Inferior parietal cortex (tissue), 1 donor: ENCODE results near the gene TCF4.

Experiments used
- DNase-seq: peaks from one replicate; pipeline ENCODE4 v3.0.0-alpha.2; 2016; ENCODE audit errors: extremely low spot score

The TCF4 gene

GRCh38 chr18:55265130-55265675 is 322.8 kb downstream of the TCF4 start:
- DNase-seq = no peak

- DNase-seq = no peak
These were observed 323.9 kb downstream of the TCF4 start for GRCh38 chr18:55264108-55264507.

GRCh38 chr18:55262021-55262560 is 325.9 kb downstream of the TCF4 start:
- no peak for DNase-seq

- DNase-seq = no peak
These were observed 326.7 kb downstream of the TCF4 start for GRCh38 chr18:55261253-55261652.

GRCh38 chr18:55258088-55258487 is 329.9 kb downstream of the TCF4 start:
- DNase-seq = no peak

GRCh38 chr18:55256929-55257289 is 331.1 kb downstream of the TCF4 start:
- no peak for DNase-seq

- DNase-seq = no peak
These were observed 331.6 kb downstream of the TCF4 start for GRCh38 chr18:55256226-55256928.

GRCh38 chr18:55253814-55254213 is 334.2 kb downstream of the TCF4 start:
- DNase-seq = no peak

- no peak for DNase-seq
These were observed 335.1 kb downstream of the TCF4 start for GRCh38 chr18:55252901-55253300.

- DNase-seq = no peak
These were observed 335.8 kb downstream of the TCF4 start for GRCh38 chr18:55252053-55252675.

- no peak for DNase-seq
These were observed 336.6 kb downstream of the TCF4 start for GRCh38 chr18:55251254-55251971.

GRCh38 chr18:55250768-55251173 is 337.2 kb downstream of the TCF4 start:
- DNase-seq = no peak

DNA sequence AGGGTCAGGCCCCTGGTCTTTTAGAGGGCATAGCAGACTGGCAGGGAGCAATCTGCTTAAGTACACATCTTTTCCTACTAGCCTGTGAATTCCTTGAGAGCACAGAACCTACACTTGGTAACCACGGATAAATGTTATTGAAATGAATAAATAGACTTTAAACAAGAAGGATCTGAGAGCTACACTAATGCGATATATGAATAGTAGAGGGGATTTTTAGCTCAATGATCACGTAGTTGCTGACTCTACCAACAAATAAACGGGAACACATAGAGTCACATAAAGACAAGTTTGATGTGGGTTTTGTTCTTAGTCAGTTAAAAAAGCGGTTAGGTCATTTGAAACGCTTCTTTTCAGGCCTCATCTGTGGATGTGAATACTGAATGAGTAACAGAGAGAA is 338.4 kb downstream of the TCF4 start:
- DNase-seq = no peak

GRCh38 chr18:55248495-55248894 is 339.5 kb downstream of the TCF4 start:
- DNase-seq = no peak

GRCh38 chr18:55247032-55247431 is 341.0 kb downstream of the TCF4 start:
- no peak for DNase-seq

GRCh38 chr18:55246278-55246677 is 341.7 kb downstream of the TCF4 start:
- no peak for DNase-seq

DNA sequence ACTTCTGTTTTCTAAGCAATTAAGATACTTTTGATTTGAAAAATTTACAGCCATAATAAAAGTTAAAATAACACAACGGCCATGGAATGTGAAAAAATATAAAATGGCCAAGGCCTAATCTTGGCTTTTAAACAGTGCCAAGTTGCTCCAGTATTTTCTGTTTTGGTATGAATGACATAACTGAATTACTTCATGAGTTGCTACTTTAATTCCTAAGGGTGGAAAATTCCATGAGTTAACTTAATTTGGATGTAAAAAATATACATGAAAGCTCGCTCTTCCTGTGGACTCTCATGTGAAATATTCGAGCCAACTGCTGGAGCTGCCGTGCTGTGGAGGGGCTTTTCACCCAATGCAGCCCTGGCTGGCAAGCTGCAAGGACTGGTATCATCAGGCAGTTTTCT is 342.8 kb downstream of the TCF4 start:
- no peak for DNase-seq

DNA sequence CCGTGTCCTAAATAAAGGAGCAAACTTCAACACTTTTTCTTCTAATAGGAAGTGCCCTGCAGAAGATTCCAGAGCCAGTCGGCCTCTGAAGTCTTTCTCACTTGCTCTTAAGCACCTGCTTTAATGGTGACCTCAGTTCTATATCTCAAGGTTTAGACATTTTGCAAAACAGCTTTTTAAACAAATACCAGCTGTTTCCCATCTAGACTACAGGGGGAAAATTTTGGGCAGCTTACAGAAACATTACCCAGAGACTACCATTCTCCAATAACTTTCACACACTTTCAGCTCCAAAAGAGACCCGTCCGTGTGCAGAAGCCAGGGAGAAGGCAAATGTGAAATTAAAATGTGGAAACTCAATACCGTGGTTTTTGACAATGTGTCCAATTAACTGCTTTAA is 343.4 kb downstream of the TCF4 start:
- DNase-seq = no peak

GRCh38 chr18:55243857-55244256 is 344.1 kb downstream of the TCF4 start:
- no peak for DNase-seq

DNA sequence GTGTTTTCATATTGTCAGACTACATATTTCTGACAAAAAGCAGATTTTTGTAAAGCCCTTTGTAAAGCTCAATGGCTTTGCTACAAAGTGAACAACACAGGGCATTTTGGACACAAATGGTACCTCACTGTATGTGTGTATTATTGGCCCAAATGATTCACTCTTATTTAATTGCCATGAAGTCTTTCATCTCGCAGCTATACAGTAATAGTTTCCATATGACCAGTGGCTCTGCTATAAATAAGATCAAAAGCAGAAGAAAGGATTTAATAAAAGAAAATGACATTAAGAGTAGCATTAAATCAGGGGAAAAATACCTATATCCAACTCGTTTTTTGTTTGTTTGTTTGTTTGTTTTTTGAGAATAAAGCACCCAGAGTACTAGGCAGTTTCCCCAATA is 344.7 kb downstream of the TCF4 start:
- no peak for DNase-seq

DNA sequence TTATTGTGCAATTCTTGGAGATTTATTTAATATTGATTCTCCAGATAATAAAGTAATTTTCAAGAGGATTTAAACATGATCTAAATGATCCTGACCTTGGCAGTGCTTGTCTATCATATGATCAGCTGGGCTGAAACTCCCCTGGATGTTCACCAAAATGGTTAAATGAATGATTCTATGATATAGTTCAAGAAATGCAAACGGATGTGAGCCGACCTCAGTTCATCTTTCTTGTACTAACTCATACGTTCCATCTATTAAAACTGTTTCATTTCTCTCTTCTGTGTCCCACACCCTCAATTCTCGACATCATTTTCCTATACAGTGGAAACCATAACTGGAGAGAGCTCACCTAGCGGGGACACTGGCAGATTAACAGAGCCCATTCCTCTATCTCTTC is 347.0 kb downstream of the TCF4 start:
- DNase-seq = no peak

DNA sequence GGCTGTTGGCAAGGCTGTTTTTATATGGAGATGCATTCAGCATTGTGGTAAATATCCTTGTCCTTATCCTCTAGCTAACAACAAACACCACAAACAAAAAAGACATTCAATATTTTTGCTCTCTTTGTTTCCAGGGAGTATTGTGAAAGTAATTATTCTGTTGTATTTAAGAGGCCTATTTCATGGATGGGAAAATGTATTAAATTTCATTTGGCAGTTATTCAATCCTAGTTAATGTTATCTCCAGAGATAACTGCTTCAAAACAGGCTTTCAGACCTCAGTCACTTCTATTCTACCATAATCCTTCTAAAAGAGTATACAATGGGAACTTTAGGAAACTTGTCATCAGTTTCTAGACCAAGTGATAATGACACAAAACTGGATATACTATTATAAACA is 348.3 kb downstream of the TCF4 start:
- no peak for DNase-seq

DNA sequence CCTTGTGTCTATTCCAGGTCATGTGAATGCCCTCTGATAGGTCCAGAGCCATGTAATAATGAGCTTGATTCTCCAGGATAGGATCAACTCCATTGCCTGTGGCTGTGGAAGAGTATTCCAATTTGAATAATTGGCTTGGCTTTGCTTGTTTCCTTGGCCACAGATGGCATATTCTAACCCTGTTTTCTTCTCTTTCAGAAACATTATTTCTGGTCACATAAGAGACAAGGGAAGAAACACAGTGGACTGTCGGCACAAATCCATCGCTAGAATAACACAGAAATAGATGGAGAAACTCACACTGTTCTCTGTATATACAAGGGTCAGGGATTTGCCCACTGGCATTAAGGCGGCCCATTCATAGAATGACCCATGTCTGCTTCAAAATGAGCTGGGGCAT is 350.3 kb downstream of the TCF4 start:
- DNase-seq = no peak
